Ecto neural progenitor cell (in vitro differentiated cells): Measurements from ENCODE around the gene SLC39A11.

Experiments
- DNase-seq: peaks from one replicate; pipeline ENCODE4 v3.0.0-alpha.2; 2018; ENCODE audit warnings: low spot score

SLC39A11 gene

GRCh38 chr17:72615627-72615991 lies 476.9 kb downstream of the SLC39A11 start:
- DNase-seq = no peak

- DNase-seq = peak; percentile 59
These were observed 477.4 kb downstream of the SLC39A11 start for GRCh38 chr17:72614871-72615626.

GRCh38 chr17:72614476-72614870 lies 478.0 kb downstream of the SLC39A11 start:
- DNase-seq = no peak

- no peak for DNase-seq
These were observed 478.6 kb downstream of the SLC39A11 start for GRCh38 chr17:72613806-72614292.

- DNase-seq = no peak
These were observed 479.1 kb downstream of the SLC39A11 start for GRCh38 chr17:72613396-72613795.

GRCh38 chr17:72611172-72611571 lies 481.3 kb downstream of the SLC39A11 start:
- no peak for DNase-seq

- no peak for DNase-seq
These were observed 483.0 kb downstream of the SLC39A11 start for GRCh38 chr17:72609501-72609900.

- no peak for DNase-seq
These were observed 484.1 kb downstream of the SLC39A11 start for GRCh38 chr17:72608436-72608835.

- no peak for DNase-seq
These were observed 485.8 kb downstream of the SLC39A11 start for GRCh38 chr17:72606656-72607055.

- no peak for DNase-seq
These were observed 486.9 kb downstream of the SLC39A11 start for GRCh38 chr17:72605543-72605942.

GRCh38 chr17:72604518-72604917 lies 488.0 kb downstream of the SLC39A11 start:
- no peak for DNase-seq

- no peak for DNase-seq
These were observed 488.9 kb downstream of the SLC39A11 start for GRCh38 chr17:72603420-72604242.

GRCh38 chr17:72602517-72603419 lies 489.7 kb downstream of the SLC39A11 start:
- DNase-seq = peak; percentile 69

- no peak for DNase-seq
These were observed 491.6 kb downstream of the SLC39A11 start for GRCh38 chr17:72600934-72601333.

- no peak for DNase-seq
These were observed 492.6 kb downstream of the SLC39A11 start for GRCh38 chr17:72599891-72600290.

GRCh38 chr17:72598695-72599094 lies 493.8 kb downstream of the SLC39A11 start:
- DNase-seq = no peak

- DNase-seq = no peak
These were observed 495.0 kb downstream of the SLC39A11 start for GRCh38 chr17:72597354-72598087.
